Transverse colon (tissue), 4 donors: ENCODE results near the gene ECHS1. TPM values are rescaled to one million over a fixed set of nuclear protein-coding genes. Genes with fewer than 3 reads are reported as not detected.

Source experiments
- DNase-seq: peaks from one replicate; pipeline ENCODE4 v3.0.0-alpha.2; 2019
- H3K27ac ChIP-seq, 4 donors: fragments of 200-600 bp; sonication (generic); 2 replicates each; pipeline ENCODE4 v1.5.1; 2016 to 2018; ENCODE audit warnings: inconsistent platforms in 4 of 4
- H3K27me3 ChIP-seq: fragments of 200-600 bp; sonication (generic); 2 replicates; pipeline ENCODE4 v1.5.1; 2017; ENCODE audit warnings: inconsistent platforms
- H3K36me3 ChIP-seq, 4 donors: fragments of 200-600 bp; sonication (generic); 2 replicates each; pipeline ENCODE4 v1.5.1; 2017 to 2019; ENCODE audit warnings: inconsistent platforms in 4 of 4
- H3K4me1 ChIP-seq, 4 donors: fragments of 200-600 bp; sonication (generic); 2 replicates each; pipeline ENCODE4 v1.5.1; 2017 to 2020; ENCODE audit warnings: inconsistent platforms in 4 of 4
- H3K4me3 ChIP-seq, 4 donors: fragments of 200-600 bp; sonication (generic); 1 replicate in 1 of 4; 2 replicates in 3 of 4; pipeline versions ENCODE4 v1.5.1 to v1.6.1; 2017 to 2019; ENCODE audit warnings: inconsistent platforms in 4 of 4
- H3K9me3 ChIP-seq, 2 donors: fragments of 200-600 bp; sonication (generic); 2 replicates each; pipeline ENCODE4 v1.5.1; 2017 to 2019; ENCODE audit warnings: inconsistent platforms in 2 of 2
- EP300 ChIP-seq: sonication (generic); formaldehyde crosslinking; IDR thresholded peaks from one replicate; pipeline ENCODE4 v1.6.1; 2017; ENCODE audit warnings: antibody characterized with exemption, low read depth
- POLR2A ChIP-seq: fragments of 450-650 bp; IDR thresholded peaks from one replicate; pipeline ENCODE4 v1.6.1; 2016; ENCODE audit warnings: antibody characterized with exemption, mild to moderate bottlenecking, moderate library complexity
- POLR2AphosphoS5 ChIP-seq, 3 donors: sonication (generic); formaldehyde crosslinking; IDR thresholded peaks; one replicate each; pipeline ENCODE4 v1.6.1; 2016; ENCODE audit warnings: antibody characterized with exemption in 3 of 3
- whole genome bisulfite sequencing, 2 donors: methylation state at CpG; one replicate each; pipeline ENCODE4 v1.1.5; 2018; ENCODE audit warnings: low coverage in 1 of 2; 5-methylcytosine and 5-hydroxymethylcytosine counted together
- in situ Hi-C, 4 donors: fragments of 200-750 bp; cut with MboI; loops; one replicate each; pipeline versions ENCODE4 v1.15.0 to v1.15.1; 2017; ENCODE audit warnings: low sequenced_read_pairs in 3 of 4, low pct_ligation_motif_present in 1 of 4, low pct_unique_long_range_greater_than_20kb in 1 of 4
- intact Hi-C: fragments of 100-400 bp; cut with DNase I; formaldehyde crosslinking; loops from one replicate; pipeline ENCODE4 v1.15.1; 2023; ENCODE audit warnings: low total_unique reads
- total RNA-seq, 4 donors: library from RNA; depleted of rRNA; stranded (reverse); fragments of >200 nt; gene quantifications; one replicate each; pipeline ENCODE4 v1.1.0, GENCODE V29; 2016
- TF ChIP-seq, protein P1 (sequence below), 5 experiments: fragments of 200-600 bp in 3 of 5; fragments of 450-650 bp in 2 of 5; sonication (generic) in 3 of 5; IDR thresholded peaks; 1 replicate in 2 of 5; 2 replicates in 3 of 5; pipeline ENCODE4 v1.5.1; 2016 to 2017; ENCODE audit warnings: antibody characterized with exemption in 5 of 5, inconsistent platforms in 3 of 5, mild to moderate bottlenecking in 2 of 5, moderate library complexity in 1 of 5

The ECHS1 gene
- total RNA-seq, 4 donors from 2014 or later = 48.3 to 165 (median 120) TPM

DNA sequence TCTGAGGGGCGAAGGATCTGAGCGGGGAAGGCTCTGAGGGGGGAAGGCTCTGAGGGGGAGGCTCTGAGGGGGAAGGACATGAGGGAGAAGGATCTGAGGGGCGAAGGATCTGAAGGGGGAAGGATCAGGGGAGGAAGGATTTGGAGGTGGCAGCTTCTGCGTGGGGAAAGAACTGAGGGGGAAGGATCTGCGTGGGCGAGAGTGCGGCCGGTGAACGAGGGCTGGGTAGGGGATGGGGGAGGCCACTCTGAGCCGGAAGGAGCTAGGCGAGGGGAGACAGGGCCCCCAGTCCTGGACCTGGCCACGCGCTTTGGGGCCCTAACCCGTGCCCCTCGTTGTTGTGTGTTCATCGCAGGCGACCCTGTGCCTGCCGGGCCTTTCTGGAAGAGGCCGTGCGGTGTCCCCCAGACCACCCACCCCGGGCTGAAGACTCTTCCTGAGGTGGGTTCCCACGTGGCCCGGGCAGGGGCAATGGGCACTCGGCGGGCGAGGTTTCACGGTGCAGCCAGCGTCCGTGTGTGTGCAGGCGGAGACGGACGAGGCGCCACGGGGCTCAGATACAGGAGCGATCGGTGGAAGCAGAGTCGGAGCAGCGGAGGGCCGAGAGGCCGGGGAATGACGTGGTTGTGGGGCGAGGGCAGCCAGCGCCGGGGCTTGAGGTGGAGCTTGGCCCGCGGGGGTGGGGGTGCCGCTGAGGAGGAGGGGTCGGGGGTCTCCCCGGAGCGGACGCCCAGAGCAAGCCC, 38.5 kb downstream of the ECHS1 start:
- intact Hi-C loops = no loop called here
- 18 to 52% methylated on average over 8 to 41 of the region's 51 CpGs for WGBS, 2 donors
- in situ Hi-C loops = no loop called here
- Histone ChIP-seq H3K9me3 (no peaks in the 10 kb centered on the region), H3K4me1 (peaks cover 14 to 26% (median 24%) of the 10 kb centered on the region in 4 donors), H3K4me3 (peak overlapping the region in 3 of 4 donors; percentile 8 to 36 (median 30)), H3K36me3 (no peaks in the 10 kb centered on the region), H3K27me3 (peaks cover 63% of the 10 kb centered on the region), H3K27ac (no peak overlapping the region)
- TF ChIP-seq POLR2A (no peak), EP300 (no peak)
- DNase-seq = no peak

DNA sequence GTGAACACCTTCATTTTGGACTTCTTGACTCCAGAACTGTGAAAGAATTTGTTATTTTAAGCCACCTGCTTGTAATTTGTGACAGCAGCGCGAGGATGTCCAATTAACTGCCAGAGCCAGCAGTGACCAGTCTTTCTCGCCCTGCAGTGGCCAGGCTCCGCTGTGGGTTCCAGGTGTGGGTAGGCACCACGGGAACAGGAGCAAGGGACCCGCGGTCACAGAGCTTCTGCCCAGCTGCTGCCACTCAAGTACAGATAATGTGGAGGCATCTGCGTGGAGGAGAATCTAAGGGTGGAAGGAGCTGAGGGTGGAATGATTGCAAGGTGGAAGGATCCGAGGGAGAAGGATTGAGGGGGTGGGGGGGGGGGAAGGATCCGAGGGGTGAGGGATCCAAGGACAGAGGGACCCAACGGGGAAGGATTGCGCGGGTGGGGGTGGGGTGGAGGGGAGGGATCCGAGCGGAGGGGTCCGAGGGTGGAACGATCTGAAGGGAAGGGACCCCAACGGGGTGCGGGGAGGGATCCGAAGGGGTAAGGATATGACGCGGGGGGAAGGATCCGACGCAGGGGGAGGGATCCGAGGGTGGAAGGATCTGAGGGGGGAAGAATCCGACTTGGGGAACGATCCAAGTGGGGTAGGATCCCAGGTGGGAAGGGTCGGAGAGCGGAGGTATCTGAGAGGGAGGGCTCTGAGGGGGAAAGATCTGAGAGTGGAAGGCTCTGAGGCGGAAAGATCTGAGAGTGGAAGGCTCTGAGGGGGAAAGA, 40.0 kb downstream of the ECHS1 start:
- Histone ChIP-seq H3K36me3 (no peaks in the 10 kb centered on the region), H3K27me3 (peaks cover 78% of the 10 kb centered on the region), H3K9me3 (no peaks in the 10 kb centered on the region), H3K4me3 (no peak overlapping the region), H3K27ac (no peak overlapping the region), H3K4me1 (peaks cover 14 to 29% (median 25%) of the 10 kb centered on the region in 4 donors)
- in situ Hi-C loops (no loop called here), intact Hi-C loops (no loop called here)
- no peak for TF ChIP-seq POLR2A
- TF ChIP-seq, protein P1, sequence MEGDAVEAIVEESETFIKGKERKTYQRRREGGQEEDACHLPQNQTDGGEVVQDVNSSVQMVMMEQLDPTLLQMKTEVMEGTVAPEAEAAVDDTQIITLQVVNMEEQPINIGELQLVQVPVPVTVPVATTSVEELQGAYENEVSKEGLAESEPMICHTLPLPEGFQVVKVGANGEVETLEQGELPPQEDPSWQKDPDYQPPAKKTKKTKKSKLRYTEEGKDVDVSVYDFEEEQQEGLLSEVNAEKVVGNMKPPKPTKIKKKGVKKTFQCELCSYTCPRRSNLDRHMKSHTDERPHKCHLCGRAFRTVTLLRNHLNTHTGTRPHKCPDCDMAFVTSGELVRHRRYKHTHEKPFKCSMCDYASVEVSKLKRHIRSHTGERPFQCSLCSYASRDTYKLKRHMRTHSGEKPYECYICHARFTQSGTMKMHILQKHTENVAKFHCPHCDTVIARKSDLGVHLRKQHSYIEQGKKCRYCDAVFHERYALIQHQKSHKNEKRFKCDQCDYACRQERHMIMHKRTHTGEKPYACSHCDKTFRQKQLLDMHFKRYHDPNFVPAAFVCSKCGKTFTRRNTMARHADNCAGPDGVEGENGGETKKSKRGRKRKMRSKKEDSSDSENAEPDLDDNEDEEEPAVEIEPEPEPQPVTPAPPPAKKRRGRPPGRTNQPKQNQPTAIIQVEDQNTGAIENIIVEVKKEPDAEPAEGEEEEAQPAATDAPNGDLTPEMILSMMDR (IDR thresholded peaks at IDR 0.05) = no peak
- TF ChIP-seq EP300 = no peak
- TF ChIP-seq POLR2AphosphoS5 (IDR thresholded peaks at IDR 0.05) = no peak
- DNase-seq = no peak
- 80 to 84% methylated on average over 14 to 30 of the region's 30 CpGs for WGBS, 2 donors

GRCh38 chr10:133329491-133330202, 43.5 kb downstream of the ECHS1 start:
- TF ChIP-seq EP300 (no peak), POLR2A (no peak)
- TF ChIP-seq, protein P1 (IDR thresholded peaks at IDR 0.05) = peak; percentile 85 to 97 (median 97)
- Histone ChIP-seq H3K36me3 (no peaks in the 10 kb centered on the region), H3K9me3 (no peaks in the 10 kb centered on the region), H3K27me3 (peaks cover 82% of the 10 kb centered on the region), H3K27ac (no peak overlapping the region), H3K4me1 (peaks cover 12 to 24% (median 20%) of the 10 kb centered on the region in 4 donors), H3K4me3 (peak overlapping the region in 3 of 4 donors; percentile 23 to 42 (median 24))
- 0 to 12% methylated on average over 1 to 37 of the region's 37 CpGs for WGBS, 2 donors
- intact Hi-C loops (no loop called here), in situ Hi-C loops (loop anchor here in 1 of 4 donors (10.0 kb wide), 1 partner anchor 185 kb away; no protein-coding TSS in a partner anchor)
- peak; percentile 89 for DNase-seq

DNA sequence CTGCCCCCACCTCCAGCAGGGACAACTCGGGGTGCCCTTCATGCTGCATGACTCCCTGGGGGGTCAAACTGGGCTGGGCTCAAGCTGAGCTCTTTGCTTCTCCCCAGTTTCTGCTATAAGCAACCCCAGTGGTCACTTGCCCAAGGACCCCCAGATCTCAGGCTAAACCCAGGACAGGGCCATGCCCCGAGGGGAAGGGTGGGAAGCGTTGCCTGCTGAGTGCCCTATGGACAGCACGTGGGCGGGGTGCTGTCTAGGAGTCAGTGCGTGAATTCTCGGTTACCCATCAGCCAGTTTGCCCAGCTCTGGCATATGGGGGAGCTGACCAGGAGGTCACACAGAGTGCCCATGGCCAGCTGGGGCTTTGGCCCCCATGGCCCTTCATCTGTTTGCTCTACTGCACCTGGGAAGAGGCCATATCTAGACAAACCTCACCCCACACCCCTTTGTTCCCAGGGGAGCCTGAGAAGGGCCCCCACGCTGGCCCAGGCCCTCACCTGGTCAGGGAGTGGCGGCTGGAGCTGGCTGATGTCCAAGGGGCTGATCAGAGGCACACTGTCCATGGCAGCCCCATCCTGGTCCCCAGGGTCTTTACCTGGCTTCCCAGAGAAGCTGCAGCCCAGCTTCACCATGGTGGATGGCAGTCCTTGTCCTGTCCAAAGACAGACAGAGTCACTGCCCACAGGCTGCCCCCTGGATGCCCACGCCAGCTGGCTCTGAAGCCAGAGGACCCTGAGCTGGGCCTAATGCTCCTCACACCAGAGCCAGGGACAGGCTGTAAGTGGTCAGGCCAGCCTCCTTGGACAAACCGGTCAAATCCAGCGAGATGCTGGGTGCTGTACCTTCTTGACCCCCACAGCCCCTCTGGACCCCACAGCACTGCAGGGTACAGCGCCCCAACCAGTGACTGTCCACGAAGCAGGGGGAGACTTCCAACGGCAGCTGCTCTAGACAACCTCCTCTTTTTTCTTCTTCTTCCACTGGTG, 44.5 kb downstream of the ECHS1 start:
- Histone ChIP-seq H3K4me3 (no peak overlapping the region), H3K9me3 (no peaks in the 10 kb centered on the region), H3K27me3 (peaks cover 79% of the 10 kb centered on the region), H3K4me1 (peaks cover 12 to 25% (median 23%) of the 10 kb centered on the region in 4 donors), H3K36me3 (no peaks in the 10 kb centered on the region), H3K27ac (no peak overlapping the region)
- DNase-seq = no peak
- WGBS, 2 donors = 70 to 82% methylated on average over 3 to 15 of the region's 15 CpGs
- in situ Hi-C loops (loop anchor here in 1 of 4 donors (10.0 kb wide), 1 partner anchor 184 kb away; no protein-coding TSS in a partner anchor), intact Hi-C loops (no loop called here)
- TF ChIP-seq EP300 (no peak), POLR2AphosphoS5 (IDR thresholded peaks at IDR 0.05) (no peak), POLR2A (no peak)
- TF ChIP-seq, protein P1 (IDR thresholded peaks at IDR 0.05) = no peak
